Measurements from ENCODE around the gene OR51B5. TPM values are rescaled to one million over a fixed set of nuclear protein-coding genes. Genes with fewer than 3 reads are reported as not detected.
A peak's percentile ranks its signal among the peaks of the same experiment; 100 is the strongest.
"Not testable (repeated sequence)": the region's sequence is repeated elsewhere in the genome, so short reads cannot be mapped to it uniquely, and the experiment has no call there.

OR51B5 gene, protein sequence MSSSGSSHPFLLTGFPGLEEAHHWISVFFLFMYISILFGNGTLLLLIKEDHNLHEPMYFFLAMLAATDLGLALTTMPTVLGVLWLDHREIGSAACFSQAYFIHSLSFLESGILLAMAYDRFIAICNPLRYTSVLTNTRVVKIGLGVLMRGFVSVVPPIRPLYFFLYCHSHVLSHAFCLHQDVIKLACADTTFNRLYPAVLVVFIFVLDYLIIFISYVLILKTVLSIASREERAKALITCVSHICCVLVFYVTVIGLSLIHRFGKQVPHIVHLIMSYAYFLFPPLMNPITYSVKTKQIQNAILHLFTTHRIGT
- under 1 TPM in 6 of 12 donors, not detected in 6; 0.14 to 0.37 (median 0.19) TPM for polyA plus RNA-seq (ENCODE audit: insufficient read length in 12 of 12)
- long read RNA-seq, donor 1: 0 reads
- long read RNA-seq, donor 2: 0 reads
- long read RNA-seq, donor 3: 0 reads
- long read RNA-seq, donor 4: 0 reads
- long read RNA-seq, donor 5: 0 reads
- long read RNA-seq, donor 6: 0 reads
- long read RNA-seq, donor 7: 0 reads
- long read RNA-seq, donor 8: 0 reads
- long read RNA-seq, donor 9: 0 reads
- long read RNA-seq, donor 10: 0 reads
- long read RNA-seq, donor 11, partial matches to known transcripts: 0 of 1 reads
- long read RNA-seq, donor 11, other reads (novel, unspliced or antisense): 0 of 1 reads

- DNase-seq: no peak
Observed at GRCh38 chr11:5343474-5344335, at the start of gene OR51B5. Gene OR51B5 (minus strand): TSS chr11:5343524. CDS start chr11:5343524, 0 bp downstream.

DNA sequence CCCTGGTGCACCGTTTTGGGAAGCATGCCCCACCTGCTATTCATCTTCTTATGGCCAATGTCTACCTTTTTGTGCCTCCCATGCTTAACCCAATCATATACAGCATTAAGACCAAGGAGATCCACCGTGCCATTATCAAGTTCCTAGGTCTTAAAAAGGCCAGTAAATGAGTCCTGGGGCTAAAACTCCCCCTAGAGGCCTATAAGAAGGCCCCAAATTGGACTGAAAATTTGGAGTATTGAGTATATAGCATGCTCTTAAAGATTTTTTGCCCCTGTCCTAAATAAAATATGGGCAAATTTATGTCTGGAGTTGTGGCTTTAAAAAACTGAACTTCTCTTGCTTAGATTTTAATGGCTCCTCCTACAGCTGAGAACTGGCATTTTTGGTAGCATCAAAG is 46.9 kb upstream of the OR51B5 start:
- no peak for DNase-seq

- no peak for DNase-seq
Observed at GRCh38 chr11:5384335-5384734, 41.0 kb upstream of the OR51B5 start.

DNA sequence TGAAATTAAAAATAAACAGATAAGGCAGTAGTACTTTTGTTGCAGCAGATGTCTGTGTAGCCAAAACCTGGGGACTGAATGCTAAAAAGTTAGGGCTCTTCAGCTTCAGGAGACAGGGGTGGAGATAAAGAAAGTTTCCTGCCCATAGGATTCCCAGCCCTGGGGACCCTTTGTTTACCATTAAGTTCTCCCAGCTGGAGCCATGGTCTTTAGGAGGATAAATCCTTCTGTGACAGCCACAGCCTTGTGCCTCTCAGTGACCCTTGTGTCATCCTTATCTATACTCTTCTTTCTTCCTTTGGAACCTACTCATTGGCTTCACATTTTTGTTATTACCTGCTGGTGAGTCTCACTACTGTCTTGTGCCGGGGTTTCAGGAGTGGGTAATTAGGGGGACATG is 40.3 kb upstream of the OR51B5 start, which contains the start of gene OR51M1:
TSS of gene OR51M1 (plus strand) at position 237 of the 400 bp plus-strand sequence. CDS start 5,587 bp downstream, outside the sequence.
- DNase-seq: no peak

GRCh38 chr11:5380740-5381342 is 37.5 kb upstream of the OR51B5 start:
- DNase-seq: peak; percentile 3

- no peak for DNase-seq
Observed at GRCh38 chr11:5369789-5370188, 26.5 kb upstream of the OR51B5 start.

DNA sequence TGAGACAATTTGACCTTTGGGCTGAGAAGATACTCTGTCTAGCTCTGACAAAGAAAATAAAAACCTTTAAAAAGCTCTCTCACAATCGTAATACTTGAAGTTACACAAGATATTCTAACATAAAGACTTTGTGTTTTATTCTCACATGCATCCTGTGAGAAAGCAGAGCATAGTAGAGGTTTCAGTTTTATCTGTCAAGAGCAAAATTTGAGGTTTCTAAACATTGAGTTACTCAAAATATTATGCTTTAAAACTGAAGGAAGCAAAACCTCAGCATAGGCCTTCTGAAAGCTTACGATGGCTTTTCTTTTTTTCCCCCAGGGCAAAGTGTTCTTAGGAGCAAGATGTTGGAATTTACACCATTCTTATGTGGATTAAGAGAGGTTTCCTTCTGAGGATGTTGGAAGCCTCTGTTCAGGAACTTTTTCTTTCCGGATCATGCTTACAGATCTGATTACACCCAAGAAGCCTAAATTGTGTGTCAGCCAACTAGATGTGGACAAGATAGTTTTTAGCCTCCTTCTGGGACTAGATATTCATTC is 25.2 kb upstream of the OR51B5 start:
- no peak for DNase-seq

DNA sequence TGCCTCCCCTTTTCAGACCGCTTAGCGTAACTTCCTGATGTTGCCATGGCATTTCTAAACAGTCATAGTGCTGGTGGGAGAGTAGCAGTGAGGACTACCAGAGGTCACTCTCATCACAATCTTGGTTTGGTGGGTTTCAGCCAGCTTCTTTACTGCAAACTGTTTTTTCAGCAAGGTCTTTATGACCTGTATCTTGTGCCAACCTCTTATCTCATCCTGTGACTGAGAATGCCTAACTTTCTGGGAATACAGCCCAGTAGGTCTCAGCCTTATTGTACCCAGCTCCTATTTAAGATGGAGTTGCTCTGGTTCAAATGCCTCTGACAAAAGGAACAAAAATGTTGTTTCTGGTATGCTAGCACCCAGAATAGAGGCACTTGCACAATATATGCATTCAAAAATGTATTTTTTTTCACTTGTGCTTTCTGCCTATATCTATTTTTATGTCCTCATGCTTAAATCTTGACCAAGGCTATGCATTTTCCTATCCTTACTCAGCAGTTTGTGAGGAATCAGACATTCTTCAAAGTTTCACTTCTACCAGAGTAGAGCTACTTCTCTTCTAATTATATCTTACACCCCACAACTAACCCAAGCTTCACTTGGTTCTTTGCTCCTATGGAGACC is 24.2 kb upstream of the OR51B5 start:
- no peak for DNase-seq

GRCh38 chr11:5366856-5367255 is 23.5 kb upstream of the OR51B5 start:
- no peak for DNase-seq

GRCh38 chr11:5366365-5366764 is 23.0 kb upstream of the OR51B5 start:
- DNase-seq: not testable (repeated sequence)

DNA sequence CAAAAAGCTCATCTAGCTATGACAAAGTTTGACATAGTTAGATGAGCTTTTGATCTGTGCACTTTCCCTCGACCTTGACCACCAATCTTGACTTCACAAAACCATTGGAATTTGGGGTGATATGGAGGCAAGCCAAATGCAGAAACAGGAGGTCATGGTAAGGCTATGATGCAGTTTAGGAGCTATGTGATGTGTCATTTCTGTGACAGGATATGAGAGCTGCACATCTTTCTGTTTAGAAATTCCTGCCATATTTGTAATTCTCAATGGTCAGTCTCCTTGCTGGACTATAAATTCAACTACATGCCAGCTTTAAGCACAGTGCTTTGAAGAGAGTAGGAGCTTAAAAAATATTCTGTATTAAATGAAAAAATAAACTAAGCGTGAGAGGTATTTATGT is 20.9 kb upstream of the OR51B5 start:
- no peak for DNase-seq

GRCh38 chr11:5363679-5364078 is 20.4 kb upstream of the OR51B5 start:
- DNase-seq: no peak

DNA sequence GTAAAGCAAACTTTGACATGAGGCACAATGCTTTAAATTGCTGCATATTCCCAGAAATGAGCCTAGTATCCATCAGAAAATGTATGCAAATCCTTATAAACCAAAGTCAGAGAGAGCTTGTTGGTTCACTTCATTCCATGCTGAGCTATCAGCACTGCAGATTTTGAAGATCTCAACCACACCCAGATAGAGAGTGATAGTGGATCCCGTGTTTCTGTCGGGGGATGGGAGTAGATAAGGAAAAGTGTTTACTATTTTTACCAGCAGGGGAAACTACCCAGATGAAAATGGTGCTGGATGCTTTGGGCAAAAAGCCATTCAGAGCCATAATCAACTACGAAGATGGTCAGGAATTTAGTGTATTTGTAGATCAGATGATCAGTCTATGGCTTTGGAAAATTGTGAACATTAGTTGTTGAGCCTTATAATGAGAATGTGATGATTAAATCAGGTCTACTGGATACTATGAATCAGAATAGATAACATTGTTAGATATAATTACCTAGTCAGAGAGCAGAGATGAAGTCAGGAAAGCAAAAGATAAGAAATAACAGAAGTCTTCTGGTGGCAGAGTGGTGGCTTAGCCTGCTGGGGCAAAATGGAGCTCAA is 18.8 kb upstream of the OR51B5 start:
- no peak for DNase-seq

DNA sequence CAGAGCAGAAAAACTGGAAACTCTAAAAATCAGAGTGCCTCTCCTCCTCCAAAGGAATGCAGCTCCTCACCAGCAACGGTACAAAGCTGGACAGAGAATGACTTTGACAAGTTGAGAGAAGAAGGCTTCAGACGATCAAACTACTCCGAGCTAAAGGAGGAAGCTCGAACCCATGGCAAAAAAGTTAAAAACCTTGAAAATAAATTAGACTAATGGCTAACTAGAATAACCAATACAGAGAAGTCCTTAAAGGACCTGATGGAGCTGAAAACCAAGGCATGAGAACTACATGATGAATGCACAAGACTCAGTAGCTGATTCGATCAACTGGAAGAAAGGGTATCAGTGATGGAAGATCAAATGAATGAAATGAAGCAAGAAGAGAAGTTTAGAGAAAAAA is 12.7 kb upstream of the OR51B5 start:
- DNase-seq: not testable (repeated sequence)

DNA sequence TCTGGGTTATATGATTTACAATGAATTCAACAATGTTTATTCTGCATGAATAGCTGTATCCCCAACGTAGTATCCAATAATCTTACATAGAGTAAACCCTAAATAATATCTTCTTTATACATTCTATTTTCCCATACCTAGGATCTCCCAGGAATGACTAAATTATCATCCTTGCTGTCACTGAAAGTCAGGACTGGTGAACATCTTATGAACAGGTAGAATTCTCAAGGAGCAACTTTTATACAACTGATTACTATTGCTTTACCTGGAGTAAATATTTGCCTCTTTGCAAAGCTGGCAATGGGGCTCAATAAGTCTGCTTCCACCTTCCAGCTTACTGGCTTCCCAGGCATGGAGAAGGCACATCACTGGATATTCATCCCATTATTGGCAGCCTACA is 7.9 kb upstream of the OR51B5 start, which contains the start of gene OR51B6:
TSS of gene OR51B6 (plus strand) at position 301 of the 400 bp plus-strand sequence. CDS start at position 301, 0 bp downstream.
- DNase-seq: no peak

DNA sequence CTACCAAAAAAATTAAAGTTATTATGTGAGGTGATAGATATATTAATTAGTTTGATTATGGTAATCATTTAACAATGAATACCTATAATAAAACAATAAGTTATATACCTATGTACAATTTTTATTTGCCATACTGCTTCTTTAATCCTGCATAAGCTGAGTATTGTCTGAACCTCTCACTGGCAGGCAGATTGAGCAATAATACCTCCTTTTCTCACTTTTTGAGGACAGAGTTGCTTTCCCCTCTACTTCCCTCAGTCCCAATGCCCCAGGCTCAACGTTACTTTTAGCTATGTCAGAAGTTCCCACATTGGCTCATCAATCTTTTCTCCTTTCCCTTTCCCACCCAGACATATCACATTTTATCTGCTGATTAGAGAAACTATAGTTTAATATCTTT is 6.2 kb upstream of the OR51B5 start:
- DNase-seq: no peak

DNA sequence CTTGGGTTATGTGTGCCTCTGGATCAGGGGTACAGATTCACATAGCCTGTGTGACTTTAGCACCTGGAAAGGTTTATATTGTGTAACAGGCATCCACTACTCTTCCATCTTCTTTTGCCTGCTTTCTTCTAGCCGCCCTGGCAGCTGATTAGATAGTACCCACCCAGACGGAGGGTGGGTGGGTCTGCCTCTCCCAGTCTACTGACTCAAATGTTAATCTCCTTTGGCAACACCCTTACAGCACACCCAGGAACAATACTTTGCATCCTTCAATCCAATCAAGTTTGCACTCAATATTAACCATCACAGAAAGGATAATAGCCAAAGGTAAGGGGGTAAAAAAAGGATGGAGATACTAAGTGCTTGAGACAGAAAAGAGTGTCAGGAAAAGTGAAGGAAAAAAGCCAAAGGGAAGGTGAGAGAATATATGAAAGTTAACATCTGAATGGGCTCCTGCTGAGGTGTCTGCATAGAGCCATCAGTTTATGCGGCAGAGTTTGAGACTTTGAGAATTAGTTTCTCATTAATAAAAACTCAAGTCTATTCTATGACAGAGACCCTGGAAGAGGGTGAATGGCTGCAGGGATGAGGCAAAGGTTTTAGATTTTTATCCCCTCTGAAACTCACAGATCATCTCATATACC is 5.3 kb upstream of the OR51B5 start:
- no peak for DNase-seq

DNA sequence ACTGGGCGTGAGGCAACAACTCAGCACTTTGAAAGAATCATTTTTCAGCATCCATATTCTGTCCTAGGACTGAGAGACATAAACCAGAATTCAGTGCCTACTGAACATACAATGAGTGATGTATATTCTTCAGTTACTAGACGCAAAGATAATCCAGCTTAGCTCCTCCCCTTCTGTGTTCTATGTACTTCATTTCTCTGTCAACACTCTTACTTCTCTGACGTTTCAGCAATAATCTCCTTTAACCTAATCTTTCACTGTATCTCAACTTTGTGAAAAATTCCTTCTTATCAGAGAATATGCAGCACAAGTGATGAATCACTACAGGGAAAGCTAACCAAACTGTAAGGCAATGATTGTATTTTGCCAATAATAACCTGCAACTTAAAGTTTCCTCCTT is 2.5 kb upstream of the OR51B5 start:
- no peak for DNase-seq

DNA sequence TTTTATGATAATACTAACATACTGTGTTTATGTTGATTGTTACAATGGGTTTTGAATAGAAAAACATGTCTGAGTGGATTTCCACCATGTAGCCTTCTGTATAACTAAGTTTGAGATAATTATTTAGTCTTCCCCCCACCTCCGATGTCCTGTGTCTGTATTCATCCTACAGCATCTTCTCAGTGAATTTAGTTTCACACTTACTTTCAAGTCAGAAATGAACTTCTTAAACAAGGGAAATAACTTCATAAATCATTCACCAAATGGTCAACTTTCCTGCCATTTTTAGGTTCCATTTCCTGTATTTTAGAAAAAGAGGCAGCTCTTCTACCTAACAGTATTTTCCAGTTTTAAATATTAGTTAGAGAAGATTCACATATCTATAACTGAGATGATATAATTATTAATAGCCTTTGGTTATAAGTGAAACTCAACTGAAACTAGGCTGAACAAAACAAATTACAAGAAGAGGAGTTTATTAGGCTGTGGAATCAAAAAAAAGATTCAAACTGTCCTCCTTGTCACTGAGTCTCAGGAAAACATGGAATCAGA is 3.5 kb downstream of the OR51B5 start:
- no peak for DNase-seq

DNA sequence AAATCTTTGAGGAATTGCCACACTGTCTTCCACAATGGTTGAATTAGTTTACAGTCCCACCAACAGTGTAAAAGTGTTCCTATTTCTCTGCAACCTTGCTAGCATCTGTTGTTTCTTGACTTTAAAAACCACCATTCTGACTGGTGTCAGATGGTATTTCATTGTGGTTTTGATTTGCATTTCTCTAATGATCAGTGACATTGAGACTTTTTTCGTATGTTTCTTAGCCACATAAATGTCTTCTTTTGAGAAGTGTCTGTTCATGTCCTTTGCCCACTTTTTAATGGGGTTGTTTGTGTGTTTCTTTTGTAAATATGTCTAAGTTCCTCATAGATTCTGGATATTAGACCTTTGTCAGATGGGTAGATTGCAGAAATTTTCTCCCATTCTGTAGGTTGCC is 6.1 kb downstream of the OR51B5 start:
- not testable (repeated sequence) for DNase-seq
